GM23338 (cell line): ENCODE results near the gene ARID3B.

Experiments used
- EZH2 ChIP-seq: fragments of 200-600 bp; sonication (generic); IDR thresholded peaks from one replicate; pipeline ENCODE4 v1.8.0; 2017; ENCODE audit warnings: antibody characterized with exemption, mild to moderate bottlenecking, low read depth; ENCODE audit not compliant: unreplicated experiment
- JUNB ChIP-seq: IDR thresholded peaks from one replicate; pipeline ENCODE4 v1.6.1; 2016; ENCODE audit warnings: antibody characterized with exemption; ENCODE audit not compliant: unreplicated experiment
- POLR2AphosphoS5 ChIP-seq: IDR thresholded peaks from 2 replicates; pipeline ENCODE4 v1.6.1; 2016; ENCODE audit warnings: antibody characterized with exemption, low read depth
- TF ChIP-seq, protein P1 (sequence below), 2 experiments: fragments of 200-600 bp in 1 of 2; sonication (generic) in 1 of 2; conservative IDR thresholded peaks; 2 replicates each; pipeline versions ENCODE4 v1.5.1 to v1.6.1; 2016 to 2017; ENCODE audit warnings: antibody characterized with exemption in 2 of 2, low read depth in 2 of 2, mild to moderate bottlenecking in 2 of 2, moderate library complexity in 1 of 2

- TF ChIP-seq, protein P1, sequence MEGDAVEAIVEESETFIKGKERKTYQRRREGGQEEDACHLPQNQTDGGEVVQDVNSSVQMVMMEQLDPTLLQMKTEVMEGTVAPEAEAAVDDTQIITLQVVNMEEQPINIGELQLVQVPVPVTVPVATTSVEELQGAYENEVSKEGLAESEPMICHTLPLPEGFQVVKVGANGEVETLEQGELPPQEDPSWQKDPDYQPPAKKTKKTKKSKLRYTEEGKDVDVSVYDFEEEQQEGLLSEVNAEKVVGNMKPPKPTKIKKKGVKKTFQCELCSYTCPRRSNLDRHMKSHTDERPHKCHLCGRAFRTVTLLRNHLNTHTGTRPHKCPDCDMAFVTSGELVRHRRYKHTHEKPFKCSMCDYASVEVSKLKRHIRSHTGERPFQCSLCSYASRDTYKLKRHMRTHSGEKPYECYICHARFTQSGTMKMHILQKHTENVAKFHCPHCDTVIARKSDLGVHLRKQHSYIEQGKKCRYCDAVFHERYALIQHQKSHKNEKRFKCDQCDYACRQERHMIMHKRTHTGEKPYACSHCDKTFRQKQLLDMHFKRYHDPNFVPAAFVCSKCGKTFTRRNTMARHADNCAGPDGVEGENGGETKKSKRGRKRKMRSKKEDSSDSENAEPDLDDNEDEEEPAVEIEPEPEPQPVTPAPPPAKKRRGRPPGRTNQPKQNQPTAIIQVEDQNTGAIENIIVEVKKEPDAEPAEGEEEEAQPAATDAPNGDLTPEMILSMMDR (conservative IDR thresholded peaks at IDR 0.05; ENCODE audit: low read depth in 2 of 2) = no peak
- TF ChIP-seq EZH2 (no peak), JUNB (no peak), POLR2AphosphoS5 (no peak)
Measured at GRCh38 chr15:74631408-74631807, 90.4 kb downstream of the ARID3B start.
